ENCODE data around the gene GDF2.

- no peak for TF ChIP-seq CTCF (IDR thresholded peaks at IDR 0.05; ENCODE audit: low read depth, low read length)
- TF ChIP-seq POLR2A (IDR thresholded peaks at IDR 0.05; ENCODE audit: extremely low read depth, insufficient read length), result no peak
- no peak for TF ChIP-seq MAX (IDR thresholded peaks at IDR 0.05; ENCODE audit: low read depth, low read length)
These were observed 10.1 kb downstream of the GDF2 start for GRCh38 chr10:47332371-47332770.
